M059J (cell line): Measurements from ENCODE around the gene EPHX1. TPM values are rescaled to one million over a fixed set of nuclear protein-coding genes. Genes with fewer than 3 reads are reported as not detected.
"Not testable (repeated sequence)": the region's sequence is repeated elsewhere in the genome, so short reads cannot be mapped to it uniquely, and the experiment has no call there.

Source experiments
- DNase-seq: peaks from one replicate; pipeline ENCODE4 v3.0.0-alpha.2; 2012; ENCODE audit warnings: low read depth
- total RNA-seq: library from RNA; depleted of rRNA; stranded (reverse); fragments of >200 nt; shearing (Covaris generic); gene quantifications from 2 replicates; pipeline ENCODE4 v1.2.3, GENCODE V29; 2014

The EPHX1 gene
- total RNA-seq, 1 experiment from 2014 or later = 55.8 TPM

DNA sequence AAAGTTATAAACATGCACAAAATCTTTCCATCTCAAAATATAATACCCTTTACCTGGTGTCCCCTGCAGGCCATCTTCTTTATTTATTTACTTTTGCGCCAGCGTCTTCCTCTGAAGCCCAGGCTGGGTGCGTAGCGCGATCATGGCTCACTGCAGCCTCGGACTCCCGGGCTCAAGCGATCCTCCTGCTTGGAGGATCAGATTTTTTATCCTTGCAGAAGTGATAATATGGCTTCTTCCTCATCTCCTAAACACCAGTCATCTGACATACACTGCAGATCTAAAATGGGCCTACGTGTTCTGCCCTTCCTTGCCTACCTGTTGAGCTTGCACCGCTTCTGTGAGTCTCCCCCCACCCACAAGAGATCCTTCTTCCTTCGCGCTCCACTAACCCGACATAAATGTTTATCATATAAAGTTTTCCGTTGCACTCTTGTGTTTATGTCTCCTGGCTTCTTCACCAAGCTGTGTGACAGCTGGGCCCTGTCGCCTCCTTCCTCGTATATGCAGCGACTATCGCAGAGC is 32.8 kb upstream of the EPHX1 start:
- DNase-seq = no peak

DNA sequence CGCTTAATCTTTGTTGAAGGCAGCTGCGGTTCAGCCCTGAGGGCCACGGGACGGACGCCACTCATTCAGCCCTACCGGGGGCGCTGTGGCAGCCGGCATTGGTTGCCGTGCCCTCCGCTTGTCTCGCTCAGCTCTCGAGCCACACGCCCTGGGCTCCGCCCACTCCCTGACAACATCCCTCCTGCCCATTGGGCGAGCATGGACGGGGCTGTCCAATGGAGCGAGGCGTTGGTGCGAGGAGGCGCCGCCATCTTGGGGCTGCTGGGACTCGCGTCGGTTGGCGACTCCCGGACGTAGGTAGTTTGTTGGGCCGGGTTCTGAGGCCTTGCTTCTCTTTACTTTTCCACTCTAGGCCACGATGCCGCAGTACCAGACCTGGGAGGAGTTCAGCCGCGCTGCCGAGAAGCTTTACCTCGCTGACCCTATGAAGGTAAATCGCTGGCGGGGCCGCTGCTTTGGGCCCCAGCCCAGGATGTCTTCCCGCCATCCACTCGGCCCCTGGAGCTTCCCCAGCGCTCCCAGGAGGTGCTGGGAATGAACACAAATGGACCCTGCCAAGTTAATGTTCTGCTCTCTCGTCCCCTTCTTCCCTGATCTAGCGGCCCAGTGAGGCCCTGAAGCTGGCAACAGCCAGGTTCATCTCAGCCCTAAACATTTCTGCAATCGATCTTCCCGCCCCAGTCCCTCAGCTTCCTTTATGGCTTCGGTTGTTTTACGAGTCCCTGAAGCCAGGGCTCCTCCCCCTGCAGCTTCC is 32.2 kb upstream of the EPHX1 start, which contains the start of gene SRP9:
TSS of gene SRP9 (plus strand) at position 244 of the 754 bp plus-strand sequence. CDS start at position 359, 115 bp downstream.
- peak; percentile 99 for DNase-seq

DNA sequence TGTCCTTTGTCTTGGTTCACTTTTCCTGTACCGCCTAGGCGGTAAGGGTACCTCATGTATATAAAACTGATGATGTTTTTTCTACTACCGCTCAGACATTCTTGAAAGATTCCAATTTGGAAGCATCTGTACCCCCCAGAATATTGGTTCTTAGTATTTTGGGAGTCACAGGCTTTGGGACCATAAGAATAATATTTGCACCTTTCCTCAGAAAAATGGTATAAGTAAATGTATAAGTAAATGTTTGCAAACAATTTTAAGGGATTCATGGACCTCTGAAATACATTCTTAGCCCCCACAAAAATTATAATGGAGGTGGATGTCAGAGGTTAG is 31.6 kb upstream of the EPHX1 start:
- DNase-seq = no peak

DNA sequence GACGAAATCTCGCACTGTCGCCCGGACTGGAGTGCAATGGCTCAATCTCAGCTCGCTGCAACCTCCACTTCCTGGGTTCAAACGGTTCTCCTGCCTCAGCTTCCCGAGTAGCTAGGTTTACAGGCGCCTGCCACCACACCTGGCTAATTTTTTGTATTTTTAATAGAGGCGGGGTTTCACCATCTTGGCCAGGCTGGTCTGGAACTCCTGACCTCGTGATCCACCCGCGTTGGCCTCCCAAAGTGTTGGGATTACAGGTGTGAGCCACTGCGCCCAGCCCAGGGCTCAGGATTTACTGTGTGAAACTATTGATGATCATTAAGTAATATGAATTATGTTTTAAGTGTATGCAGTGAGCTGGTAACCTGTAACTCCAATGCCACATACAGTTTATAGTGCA is 30.8 kb upstream of the EPHX1 start:
- DNase-seq = not testable (repeated sequence)

DNA sequence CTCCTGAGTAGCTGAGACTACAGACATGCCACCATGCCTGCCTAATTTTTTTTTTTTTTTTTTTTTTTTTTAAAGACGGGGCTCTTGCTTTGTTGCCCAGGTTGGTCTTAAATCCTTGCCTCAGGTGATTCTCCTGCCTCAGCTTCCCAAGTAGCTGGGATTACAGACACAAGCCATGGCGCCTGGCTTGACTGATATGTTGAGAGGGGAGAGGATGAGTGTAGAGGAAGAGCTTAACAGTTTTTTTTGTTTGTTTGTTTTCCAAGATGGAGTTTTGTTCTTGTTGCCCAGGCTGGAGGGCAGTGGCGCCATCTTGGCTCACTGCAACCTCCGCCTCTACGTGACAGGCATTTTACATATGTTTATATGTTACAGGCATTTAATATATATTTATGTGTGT is 29.8 kb upstream of the EPHX1 start:
- no peak for DNase-seq

DNA sequence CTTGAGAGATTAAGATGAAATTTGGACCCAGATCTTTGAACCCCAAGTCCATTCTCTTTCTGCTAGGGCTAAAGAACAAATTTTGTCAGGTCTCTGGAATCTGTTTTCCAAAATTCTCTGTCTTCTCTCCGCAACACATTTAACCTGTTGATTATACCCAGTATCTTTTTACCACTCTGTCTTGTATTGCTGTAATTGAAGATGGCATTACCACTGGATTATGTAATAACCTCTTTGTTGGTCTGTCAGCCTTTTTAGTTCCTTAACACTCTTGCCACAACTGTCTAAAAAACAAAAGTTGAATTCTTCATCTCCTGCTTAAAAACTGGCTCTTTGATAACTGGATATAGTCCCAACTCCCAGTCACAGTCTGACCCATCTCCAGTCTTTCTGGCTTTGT is 29.3 kb upstream of the EPHX1 start:
- DNase-seq = no peak

DNA sequence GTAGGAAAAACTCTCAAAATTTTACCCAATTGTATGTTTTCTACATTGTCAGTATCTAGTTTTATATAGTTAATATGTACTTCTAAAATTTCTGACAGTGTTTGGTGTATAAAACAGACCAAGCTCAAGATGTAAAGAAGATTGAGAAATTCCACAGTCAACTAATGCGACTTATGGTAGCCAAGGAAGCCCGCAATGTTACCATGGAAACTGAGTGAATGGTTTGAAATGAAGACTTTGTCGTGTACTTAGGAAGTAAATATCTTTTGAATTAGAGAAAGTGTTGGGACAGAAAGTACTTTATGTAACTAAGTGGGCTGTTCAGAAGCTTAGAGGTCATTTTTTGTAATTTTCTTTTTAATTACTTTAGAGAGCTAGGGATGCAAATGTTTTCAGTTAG is 20.8 kb upstream of the EPHX1 start:
- not testable (repeated sequence) for DNase-seq

DNA sequence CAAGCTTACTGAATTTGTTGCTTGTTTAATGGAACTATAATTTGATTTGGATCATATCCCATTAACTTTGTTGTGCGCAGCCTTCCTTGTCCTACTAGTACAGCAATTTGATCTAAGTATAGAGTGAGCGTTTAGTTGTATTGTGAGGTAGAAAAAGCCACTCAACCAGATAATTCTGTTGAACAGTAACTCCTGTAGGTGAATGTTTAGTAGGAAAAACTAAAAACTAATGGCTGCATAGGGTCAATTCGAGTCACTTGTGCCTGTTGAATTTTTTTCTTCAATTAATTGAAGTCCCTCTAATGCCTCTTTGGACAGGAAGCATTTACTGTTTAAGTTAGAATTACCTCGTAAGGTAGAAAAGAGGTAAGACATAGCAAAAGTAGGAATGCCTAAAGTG is 15.0 kb upstream of the EPHX1 start:
- no peak for DNase-seq

DNA sequence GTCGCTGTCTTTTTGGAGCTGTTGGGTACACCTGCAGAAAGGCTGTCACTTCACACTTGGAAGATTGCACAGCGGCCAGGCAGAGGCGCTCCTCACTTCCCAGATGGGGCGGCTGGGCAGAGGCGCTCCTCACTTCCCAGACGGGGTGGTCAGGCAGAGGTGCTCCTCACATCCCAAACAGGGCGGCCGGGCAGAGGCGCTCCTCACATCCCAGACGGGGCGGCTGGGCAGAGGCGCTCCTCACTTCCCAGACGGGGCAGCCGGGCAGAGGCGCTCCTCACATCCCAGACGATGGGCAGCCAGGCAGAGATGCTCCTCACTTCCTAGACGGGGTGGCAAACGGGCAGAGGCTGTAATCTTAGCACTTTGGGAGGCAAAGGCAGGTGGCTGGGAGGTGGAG is 13.8 kb upstream of the EPHX1 start:
- DNase-seq = not testable (repeated sequence)

DNA sequence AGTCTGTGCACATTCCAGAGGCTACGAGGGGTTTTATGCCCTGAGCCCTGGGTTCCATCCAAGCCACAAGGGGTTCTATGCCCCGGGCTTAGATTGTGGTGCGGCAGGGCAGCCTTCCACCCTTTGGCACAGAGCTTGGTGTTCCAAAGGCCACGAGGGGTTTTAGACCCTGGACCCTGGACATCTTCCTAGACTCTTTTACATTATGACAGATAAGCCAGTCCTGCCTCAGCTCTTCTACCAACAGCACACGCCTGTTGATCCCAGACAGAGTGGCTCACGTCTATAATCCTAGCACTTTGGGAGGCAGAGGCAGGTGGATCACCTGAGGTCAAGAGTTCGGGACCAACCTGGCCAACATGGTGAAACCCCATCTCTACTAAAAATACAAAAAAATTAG is 8.8 kb upstream of the EPHX1 start:
- not testable (repeated sequence) for DNase-seq

DNA sequence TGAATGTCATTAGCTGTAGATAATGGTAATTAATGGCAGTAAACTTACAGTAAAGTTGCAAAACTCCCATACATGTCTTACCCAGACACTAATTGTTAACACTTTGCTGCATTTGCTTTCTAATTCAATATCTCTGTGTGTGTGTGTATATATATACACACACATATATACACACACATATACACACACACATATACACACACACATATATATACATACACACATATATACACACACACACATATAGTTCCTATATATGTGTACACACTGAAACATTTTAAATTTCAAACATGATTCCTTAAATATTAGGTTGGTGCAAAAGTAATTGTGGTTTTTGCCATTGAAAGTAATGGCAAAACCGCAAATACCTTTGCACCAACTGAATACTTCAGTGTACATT is 3.7 kb upstream of the EPHX1 start:
- no peak for DNase-seq

DNA sequence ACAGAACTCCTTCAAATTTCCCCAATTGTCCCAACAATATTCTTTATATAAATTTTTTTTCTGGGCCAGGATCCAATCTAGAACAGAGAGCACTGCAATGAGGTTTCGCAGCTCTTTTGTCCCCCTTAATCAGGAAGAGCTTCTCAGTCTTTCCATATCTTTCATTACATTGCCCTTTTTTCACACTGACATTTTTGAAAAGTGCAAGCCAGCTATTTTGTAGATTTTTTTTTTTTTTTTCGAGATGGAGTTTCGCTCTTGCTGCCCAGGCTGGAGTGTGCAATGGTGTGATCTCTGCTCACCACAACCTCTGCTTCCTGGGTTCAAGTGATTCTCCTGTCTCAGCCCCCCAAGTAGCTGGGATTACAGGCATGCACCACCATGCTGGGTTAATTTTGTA is 3.2 kb upstream of the EPHX1 start:
- not testable (repeated sequence) for DNase-seq

DNA sequence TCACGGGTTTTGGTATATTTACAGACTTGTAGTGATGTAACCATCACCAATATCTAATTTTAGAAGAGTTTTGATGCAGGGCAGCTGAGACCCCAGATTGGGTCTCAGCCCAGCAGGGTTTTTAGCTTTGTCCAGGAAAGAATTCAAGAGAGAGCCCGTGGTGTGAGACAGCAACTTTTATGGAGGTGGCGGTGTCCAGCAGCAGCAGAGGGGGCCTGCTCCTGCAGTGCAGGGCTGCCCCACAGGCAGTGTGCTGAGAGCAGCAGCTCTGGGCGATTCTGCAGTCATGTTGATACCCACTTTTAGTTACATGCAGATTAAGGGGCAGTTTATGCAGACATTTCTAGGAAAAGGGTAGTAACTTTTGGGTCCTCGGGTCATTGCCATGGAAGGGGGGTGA is 1.8 kb upstream of the EPHX1 start:
- DNase-seq = no peak

DNA sequence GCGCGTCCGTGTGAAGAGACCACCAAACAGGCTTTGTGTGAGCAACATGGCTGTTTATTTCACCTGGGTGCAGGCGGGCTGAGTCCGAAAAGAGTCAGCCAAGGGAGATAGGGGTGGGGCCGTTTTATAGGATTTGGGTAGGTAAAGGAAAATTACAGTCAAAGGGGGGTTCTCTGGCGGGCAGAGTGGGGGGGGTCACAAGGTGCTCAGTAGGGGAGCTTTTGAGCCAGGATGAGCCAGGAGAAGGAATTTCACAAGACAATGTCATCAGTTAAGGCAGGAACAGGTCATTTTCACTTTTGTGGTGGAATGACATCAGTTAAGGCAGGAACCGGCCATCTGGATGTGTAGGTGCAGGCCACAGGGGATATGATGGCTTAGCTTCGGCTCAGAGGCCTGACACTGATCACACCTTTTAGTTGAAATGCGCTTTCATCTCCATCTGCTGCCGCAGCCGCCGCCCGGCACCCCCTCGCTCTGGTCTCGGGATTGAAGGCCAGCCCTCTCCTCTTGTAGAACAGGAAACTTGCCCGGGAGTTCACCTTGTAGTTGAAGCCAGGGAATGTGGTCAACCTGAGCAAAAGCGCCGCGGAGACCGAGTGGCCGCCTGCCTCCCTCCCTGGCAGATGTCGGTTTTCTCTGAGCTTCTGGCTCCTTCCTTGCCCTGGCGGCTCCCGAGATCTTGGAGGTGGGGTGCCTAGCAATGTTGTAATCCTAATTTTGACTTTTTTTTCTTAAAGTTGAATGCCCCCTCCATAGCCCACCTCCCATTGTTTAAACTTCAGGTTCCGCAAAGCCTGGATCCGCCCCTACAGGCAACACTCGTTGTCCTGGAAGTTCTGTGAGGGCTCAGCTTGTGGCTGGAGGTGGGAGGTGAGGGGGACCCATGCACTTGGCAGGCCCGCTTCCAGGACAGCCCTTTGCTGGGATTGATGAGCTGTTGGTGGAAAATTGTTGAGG is 935 bp downstream of the EPHX1 start:
- not testable (repeated sequence) for DNase-seq

DNA sequence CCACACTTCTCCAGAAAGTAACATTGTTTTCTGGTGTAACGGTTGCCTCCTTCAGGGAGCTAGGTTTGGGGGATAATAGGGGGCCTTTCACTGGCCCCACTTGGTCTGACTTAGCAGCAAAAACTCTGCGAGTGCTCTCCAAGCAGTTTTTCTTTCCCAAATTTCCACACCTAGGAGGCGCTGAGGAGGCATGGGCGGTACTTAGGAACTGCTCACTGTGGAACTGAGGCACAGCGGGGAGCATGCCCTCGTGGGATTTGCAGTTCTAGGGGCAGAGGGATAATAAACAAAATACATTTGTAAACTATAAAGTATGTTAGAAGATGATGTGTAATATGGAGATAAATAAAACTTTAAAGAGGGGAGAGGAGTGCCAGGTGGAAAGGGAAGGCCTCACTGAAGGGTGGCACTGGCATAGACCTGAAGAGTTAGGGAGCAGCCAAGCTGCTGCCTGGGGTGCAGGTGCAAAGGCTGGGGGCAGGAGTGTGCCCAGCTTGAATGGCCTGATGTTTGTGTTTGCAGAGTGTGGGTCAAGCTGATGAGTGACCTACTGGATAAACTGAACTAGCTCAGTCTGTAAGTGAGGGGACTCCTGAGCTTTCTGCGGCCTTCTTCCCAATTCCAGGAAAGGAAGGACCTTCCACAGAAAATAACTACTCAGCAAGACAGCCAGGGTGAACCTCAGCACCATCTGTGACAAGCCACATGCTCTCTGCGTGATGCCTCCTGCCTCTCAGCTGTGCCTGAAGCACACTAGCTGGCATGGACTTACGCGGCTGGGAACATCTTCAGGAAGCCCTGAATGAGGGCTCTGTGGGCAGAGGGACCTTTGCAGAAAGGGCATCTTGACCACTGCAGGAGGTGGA is 1.9 kb downstream of the EPHX1 start:
- no peak for DNase-seq

DNA sequence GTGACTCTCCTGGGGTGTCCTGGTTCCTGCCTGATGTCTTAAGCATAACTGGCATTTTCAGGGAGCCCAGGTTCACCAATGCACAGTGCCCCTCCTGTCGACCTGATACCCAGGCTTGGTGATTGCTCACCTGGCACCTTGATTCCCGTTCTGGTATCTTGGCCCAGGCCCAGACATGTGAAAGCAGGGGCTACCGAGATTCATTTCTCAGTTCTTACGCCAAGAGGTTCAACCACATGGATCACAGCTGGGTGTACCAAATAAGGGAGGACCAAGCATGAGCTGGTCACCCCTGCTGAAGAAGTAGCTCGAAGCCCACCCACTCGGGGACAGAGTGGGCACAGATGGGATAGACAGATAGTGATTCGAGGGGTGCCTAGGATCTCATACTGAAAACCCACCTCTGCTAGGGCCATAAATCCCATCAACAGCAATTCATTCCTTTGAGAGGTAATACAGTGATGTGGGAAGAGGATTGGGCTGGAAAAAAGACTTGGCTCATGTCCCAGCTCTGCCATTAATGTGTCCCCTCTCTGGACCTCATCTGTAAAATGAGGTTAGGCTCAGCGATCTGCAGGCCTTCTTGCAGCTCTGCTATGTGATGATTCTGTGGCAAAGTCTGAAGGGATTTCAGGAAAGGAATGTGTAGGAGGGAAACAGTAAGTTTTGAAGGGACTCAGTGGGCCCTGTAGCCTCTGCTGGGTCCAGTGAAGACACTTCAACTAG is 2.7 kb downstream of the EPHX1 start:
- DNase-seq = no peak

DNA sequence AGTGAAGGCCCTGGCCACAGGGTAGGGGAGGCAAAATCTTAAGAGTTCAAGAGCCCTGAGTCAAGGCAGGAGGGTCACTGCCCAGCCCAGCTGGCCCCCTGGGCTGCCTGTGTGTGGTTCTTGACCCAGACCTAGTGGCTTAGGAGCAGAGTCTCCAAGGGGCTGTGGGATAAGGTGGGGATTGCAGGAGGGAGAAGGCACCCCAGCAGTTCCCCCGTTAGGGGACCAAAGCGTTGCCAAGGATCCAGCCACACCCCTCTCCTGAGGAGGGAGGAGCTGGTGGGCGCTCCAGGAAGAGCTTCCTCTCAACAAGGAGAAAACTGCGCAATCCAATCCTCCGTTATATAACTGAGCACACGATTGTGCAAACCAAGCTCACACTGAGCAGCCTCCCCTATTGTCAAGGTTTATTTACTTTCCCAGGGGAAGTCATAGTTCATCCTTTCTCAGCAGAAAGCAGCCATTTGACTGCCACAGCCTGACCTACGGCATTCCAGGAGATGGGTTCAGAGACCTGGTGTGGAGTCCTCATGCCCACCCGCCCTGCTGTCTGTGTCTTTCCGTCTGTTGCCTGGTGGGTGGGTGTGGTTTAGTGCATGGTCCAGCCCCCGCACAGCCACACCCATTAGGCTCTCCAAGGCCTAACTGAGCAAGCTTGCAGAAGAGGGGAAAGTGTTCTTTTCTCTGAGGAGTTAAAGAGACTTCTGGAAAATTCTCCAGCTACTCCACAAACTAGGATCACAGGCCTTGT is 3.5 kb downstream of the EPHX1 start:
- DNase-seq = no peak

DNA sequence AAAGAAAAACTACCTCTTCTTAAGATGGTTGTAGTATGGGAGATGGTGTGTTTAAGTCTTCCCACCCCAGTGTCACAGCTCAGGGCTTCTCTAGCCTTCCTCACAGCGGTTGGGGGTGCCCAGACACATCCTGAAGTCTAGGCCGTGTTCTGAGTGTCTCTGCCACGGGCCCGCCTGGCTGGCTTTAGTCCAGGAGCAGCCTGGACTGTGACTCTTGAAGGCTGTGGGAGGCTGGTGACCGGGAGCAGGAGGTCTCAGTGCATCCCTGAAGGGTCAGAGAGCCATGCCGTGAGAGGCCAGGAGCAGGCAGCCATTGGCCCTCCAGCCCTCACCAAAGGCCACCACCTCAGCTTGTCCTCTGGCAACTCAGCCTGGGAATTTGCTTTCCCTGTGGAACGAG is 4.5 kb downstream of the EPHX1 start:
- no peak for DNase-seq

DNA sequence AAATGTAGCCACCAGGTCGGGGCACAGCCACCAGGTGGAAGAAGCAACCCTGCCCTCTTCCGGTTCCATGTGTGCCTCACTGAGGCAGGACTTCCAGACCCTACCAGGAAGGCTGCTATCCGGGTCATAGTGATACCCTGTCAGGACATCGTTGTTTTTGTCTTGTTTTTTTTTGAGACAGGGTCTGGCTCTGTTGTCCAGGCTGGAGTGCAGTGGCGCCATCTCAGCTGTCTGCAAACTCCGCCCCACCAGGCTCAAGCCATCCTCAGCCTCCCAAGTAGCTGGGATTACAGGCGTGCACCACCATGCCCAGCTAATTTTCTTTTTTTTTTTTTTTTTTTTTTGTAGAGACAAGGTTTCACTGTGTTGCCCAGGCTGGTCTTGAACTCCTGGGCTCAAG is 5.2 kb downstream of the EPHX1 start:
- not testable (repeated sequence) for DNase-seq

DNA sequence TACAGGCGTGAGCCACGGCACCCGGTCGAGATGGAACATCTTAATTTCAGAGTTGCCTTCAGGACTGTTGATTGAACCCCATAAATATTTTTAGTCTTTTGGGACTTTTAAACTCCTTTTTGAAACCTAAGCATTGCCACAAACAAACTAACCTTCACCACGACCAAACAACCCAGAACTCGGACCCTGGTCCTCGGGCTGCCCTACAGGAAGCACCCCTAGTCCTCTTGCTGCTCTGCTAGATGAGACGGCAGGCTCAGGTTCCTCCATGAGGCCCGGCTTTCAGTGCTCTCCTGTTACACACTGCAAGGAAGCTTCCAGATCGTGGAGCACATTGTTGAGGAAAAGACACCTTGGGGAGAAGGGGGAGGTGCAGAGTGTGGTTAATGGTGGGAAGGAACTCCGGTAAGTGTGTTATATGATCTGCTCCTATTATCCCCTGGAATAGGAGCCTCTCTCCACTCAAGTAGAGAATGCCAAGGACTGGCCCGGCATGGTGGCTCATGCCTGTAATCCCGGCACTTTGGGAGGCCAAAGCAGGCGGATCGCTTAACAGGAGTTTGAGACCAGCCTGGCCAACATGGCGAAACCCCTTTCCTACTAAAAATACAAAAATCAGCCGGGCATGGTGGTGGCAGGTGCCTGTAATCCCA is 5.7 kb downstream of the EPHX1 start:
- no peak for DNase-seq
